NCI-H187 (cell line): ENCODE measurements around the gene SUSD2.
"Not testable (repeated sequence)": the region's sequence is repeated elsewhere in the genome, so short reads cannot be mapped to it uniquely, and the experiment has no call there.

Experiments used
- DNase-seq, 2 experiments: peaks; one replicate each; lab custom pipeline; 2025; lab: John Stamatoyannopoulos, UW

The SUSD2 gene

DNA sequence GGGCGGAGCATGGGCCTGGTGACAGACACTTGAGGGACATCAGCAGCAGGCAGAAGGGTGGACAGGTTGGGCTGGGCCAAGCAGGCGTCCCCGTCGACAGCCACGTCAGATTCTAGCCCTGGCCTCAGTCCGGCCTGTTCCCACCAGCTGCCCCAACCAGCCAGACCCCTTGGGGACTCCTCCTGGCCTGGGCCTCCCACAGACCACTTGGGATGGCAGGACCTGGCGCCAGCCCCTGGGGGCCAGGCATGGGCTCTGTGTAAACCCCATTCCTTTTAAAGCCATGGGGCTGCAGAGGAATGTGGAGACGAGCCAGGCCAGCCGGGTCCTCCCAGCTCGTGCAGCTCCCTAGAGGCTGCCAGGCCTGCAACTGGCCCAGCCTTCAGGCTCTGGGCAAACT lies 4.7 kb upstream of the SUSD2 start:
- no peak for DNase-seq

DNA sequence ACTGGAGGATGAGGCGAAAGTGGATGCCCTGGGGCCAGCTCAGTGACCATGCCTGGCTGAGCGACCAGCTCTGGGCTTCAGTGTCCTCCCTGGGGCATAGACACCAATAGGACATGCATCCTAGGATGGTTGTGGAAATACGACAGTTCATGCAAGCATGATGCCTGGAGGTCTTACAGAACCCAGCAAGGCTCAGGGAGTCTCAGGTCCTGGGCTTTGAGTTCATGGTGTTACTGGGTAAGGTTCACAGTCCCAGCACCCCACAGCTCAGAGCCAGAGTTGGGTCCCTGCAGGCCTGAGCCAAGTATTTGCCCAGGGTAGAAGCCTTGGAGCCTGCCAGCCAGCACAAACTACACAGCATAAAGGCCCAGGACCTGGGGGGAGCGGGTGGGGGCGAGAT lies 4.2 kb upstream of the SUSD2 start:
- DNase-seq, result no peak

DNA sequence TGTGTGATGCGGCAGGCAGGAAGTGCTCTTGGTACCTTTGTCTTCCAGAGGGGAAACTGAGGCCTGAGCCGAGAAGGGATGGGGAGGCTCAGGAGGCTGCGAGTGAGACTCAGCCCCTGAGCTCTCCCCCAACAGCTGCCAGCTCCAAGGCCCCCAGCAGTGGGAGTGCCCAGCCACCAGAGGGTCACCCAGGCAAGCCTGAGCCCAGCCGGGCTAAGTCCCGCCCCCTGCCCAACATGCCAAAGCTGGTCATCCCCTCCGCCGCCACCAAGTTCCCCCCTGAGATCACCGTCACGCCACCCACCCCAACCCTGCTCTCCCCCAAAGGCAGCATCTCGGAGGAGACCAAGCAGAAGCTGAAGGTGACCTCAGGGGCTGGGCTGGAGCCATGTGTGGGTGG lies 3.8 kb upstream of the SUSD2 start:
- no peak for DNase-seq

DNA sequence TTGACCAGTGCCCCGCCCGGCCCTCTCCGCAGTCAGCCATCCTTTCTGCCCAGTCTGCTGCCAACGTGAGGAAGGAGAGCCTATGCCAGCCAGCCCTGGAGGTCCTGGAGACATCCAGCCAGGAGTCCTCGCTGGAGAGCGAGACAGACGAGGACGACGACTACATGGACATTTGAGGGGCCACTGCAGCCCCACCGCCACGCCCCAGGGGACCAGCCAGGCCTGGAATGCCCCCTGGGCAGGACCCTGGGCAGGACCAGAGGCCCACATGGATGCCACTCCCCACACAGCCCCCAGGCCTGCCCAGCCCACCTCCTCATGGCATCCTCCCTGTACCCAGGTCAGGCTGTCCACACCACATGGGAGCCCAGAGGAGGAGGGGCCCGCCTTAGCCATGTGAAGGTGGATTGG lies 3.3 kb upstream of the SUSD2 start:
- no peak for DNase-seq

DNA sequence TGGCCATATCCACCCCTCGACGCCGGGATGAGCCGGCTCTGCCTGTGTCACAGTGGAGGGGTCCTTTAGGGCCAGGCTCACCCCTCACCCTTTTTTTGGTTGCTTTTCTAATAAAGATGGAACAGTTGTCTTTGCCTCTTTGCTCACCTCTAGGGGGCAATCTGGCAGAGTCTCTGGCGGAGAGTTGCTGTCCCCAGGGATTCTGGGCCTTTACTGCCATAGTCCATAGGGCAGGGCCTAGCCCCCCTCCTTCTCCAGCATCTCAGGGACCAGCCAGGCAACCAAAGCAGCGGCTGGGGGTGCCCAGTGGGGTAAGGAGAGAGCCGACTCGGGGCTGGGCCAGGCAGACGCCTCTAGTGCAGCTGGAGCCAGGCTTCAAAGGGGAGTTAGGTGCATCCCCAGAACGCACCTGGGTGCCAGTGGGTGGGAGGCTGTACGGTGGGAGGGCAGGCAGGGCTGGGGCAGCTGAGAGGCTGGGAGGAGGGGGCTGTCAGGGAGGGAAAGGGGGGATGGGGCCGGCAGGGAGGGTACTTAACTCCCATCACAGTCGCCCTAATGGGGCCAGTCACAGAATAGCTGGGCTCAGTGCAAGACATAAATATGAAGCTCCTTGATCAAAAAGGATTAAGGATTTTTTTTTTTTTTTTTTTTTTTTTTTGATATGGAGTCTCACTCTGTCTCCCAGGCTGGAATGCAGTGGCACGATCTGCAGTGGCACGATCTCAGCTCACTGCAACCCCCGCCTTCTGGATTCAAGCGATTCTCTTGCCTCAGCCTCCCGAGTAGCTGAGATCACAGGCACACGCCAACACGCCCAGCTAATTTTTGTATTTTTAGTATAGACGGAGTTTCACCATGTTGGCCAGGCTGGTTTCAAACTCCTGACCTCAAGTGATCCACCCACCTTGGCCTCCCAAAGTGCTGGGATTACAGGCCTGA lies 2.5 kb upstream of the SUSD2 start:
- DNase-seq, result no peak

DNA sequence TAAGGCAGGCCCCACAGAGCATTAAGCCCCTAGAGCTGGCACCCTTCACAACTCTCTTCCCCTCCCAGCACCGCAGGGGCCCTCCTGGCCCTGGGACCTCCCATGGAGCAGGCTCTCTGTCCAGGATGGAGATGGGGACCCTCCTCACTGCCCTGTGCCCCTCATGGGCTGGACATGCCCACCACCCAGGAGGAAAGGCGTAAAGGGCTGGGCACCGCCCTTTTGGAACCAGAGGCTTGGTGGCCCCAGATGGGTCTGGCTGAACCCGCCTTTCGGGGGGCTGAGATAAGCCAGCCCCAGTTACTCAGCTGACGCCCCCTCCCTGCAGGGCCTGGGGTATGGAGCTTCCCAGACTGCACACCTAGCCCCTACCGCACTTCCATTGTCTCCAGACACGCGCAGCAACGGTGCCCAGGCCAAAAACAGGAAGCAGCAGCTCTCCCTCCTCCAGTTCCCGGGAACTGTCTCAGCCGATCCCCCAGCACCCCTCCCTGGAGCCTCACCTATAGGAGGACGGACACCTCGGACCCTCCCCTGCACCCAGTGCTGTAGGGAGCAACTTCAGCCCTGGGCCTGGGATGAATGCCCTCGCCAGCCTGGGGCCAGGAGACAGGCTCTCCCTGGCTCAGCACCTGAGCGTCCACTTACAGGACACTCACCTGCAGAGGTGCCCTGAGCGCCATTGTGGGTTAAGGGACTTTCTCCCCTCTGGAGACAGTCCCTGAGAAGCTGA lies 1.6 kb upstream of the SUSD2 start:
- DNase-seq, result no peak

DNA sequence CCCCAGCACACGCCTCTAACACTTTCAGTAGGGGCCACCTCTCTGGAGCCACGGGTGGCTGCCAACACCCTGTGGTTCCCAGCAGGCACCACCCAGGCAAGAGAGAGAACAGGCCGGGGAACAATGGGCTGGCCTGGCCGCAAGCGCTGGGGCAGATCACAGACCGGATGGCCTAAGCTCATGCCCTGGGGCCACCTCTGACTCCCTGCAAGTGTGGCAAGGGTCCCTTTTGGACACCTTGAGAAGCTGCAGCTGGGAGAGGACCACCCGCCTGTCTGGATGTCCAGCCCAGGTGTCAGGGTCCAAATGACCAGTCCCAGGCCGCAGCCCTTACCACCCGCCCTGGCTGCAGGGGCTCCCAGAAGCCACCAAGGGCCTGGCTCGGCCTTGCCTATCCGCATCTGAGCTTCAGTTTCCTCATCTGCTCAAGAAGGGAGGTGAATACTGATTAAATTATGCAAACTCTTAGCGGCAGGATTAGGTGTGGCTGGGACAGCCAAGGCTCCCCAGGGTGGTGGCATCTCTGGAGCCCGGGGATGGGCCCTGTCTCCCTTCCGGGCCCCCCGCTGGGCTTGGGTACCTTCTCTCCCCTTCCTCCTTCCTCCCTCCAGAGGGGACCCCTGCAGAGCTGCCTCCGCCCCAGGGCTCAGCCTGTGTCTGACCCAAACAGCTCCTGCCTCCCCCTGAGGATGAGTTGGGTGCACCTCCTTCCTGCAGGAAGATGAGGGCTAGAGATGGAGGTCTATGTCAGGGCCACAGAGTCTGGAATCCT lies 785 bp upstream of the SUSD2 start:
- DNase-seq, result no peak

DNA sequence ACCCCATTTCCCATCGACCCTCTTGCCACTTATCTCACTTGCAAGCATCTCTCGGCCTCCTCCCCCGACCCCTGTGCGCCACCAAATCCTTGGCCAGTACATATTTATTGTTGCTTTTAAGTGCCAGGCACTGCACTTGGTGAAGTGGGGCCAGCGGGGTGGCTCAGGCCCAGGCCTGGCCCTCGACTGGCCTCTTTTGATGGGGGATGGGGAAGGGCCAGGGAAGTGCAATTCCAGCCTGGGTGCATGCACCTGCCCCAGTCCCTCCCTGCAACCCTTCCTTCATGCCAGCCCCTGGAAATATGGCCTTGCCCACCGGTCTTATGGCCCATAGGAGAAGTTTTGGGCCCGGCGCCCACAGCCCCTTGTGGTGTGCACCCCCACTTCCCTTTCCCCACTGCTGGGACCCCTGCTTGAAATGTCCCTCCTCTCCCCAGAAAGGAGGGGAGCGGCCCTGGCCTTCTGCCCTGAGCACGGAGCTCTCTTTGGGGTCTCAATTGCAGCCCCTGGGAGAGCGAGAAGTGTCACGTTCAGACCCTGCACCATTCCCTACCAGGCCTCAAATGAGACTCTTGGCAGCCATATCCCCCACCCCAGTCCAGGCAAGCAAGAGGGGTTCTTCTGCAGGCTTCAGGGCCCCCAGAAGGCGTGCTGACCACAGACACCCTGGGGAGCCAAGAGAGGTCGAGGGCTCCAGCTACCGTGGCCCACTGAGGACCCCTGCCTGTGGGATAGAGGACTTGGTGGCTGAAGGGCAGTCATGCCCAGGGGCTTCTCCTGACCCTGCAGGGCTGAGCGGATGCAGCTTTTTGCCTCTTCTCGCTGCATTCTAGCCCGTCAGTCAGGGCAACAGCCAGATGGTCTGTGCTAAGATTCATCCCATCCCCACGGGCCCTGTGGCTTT lies 961 bp downstream of the SUSD2 start:
- no peak for DNase-seq

DNA sequence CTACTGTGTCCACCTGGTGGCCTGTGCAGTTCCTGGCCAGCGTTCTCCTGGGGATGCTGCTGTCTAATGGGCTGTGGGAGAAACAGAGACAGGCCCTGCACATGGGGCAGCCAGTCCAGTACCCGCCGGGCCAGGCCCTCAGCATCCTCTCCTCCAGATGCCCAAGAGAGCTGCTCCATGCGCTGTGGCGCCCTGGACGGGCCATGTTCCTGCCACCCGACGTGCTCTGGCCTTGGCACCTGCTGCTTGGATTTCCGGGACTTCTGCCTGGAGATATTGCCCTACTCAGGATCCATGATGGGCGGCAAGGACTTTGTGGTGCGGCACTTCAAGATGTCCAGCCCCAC lies 1.6 kb downstream of the SUSD2 start:
- DNase-seq, result not testable (repeated sequence)

DNA sequence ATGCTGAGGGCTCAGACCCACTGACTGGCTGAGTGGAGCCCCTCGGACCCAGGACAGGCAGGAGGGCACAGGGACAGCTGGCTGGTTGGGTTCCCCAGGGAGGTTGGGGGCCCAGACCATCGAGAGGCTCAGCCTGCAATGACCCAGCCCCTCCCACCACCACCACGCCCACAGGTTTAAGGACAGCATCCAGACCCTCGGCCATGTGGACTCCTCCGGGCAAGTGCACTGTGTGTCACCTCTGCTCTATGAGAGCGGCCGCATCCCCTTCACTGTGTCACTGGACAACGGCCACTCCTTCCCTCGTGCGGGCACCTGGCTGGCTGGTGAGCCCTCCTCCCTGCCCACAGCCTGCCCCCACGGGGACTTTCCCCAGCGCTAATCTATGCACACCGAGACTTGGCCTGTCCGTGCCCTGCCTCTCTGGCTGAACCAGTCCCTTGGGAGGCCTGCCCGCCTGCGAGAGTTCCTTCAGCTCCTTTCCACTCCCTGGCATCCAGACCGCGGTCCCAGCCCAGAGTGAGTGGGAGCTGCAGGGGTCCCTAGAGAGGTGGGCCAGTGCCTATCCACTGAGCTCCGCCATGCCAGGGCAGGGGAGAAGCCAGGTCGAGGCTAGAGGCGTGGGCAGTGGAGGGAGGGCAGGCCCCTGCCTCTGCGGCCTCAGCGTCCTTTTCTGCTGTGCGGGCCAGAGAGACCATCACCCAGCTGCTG lies 2.2 kb downstream of the SUSD2 start:
- no peak for DNase-seq

DNA sequence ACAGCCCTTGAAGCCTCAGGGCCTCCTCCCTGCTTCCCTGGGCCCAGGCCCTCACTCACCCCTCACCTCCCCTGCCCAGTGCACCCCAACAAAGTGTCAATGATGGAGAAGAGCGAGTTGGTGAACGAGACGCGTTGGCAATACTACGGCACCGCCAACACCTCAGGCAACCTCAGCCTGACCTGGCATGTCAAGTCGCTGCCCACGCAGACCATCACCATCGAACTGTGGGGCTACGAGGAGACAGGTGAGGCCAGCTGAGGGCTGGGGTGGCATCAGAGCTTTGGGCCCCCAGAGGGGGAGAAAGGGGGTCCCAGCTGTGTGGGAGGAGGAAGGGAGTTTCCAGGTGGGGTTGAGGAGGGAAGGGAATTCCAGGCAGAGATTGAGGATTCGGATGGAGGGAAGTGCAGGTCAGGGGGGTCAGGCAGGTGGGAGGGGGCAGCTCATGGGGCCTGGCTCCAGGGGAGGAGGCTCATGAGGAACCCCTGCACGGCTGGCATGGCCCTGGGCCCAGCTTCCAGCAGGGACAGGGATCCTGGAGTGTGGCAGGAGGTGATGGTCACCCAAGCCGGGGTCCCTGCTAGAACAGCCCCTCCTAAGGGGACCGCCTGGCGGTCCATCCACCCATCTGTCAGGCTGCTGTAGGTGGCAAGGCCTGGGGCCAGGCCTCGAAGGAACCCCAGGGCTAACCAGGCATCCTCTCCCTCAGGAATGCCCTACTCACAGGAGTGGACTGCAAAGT lies 2.9 kb downstream of the SUSD2 start:
- no peak for DNase-seq

DNA sequence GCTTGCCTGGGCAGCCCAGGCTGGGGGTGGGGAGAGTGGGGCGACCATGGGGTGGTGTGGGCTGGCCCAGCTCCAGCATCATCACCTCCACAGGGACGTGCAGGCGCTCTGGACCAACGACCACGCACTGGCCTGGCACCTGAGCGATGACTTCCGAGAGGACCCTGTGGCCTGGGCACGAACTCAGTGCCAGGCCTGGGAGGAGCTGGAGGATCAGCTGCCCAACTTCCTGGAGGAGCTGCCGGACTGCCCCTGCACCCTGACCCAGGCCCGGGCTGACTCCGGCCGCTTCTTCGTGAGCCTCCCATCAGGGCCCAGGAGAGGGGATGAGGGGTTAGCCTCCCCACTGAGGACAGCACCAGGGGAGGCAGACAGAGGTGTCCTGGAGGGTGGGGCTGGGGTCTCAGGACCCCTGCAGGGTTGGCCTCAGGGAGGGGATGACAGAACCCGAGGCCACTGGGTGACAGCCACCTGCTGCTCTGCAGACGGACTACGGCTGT lies 3.8 kb downstream of the SUSD2 start:
- DNase-seq, result no peak

DNA sequence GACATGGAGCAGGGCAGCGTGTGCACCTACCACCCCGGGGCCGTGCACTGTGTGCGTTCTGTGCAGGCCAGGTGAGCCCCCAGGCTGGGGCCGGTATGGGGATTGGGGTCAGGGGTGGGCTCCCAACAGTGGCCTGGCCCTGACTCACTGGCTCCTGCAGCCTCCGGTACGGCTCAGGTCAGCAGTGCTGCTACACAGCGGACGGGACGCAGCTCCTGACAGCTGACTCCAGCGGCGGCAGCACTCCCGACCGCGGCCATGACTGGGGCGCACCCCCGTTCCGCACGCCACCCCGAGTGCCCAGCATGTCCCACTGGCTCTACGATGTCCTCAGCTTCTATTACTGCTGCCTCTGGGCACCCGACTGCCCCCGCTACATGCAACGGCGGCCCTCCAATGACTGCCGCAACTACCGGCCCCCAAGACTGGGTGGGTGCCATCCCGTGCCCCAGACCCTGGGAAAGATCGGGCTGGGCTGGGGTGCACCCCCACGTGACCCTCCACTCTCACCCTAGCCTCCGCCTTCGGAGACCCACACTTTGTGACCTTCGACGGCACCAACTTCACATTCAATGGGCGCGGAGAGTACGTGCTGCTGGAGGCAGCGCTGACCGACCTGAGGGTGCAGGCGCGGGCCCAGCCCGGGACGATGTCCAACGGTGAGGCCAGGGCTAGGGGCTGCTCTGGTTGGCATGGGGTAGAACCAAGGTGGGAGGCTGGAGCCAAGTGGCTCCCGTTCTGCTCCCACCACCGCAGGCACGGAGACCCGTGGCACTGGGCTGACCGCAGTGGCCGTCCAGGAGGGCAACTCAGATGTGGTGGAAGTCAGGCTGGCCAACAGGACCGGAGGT lies 4.4 kb downstream of the SUSD2 start:
- DNase-seq, result no peak

DNA sequence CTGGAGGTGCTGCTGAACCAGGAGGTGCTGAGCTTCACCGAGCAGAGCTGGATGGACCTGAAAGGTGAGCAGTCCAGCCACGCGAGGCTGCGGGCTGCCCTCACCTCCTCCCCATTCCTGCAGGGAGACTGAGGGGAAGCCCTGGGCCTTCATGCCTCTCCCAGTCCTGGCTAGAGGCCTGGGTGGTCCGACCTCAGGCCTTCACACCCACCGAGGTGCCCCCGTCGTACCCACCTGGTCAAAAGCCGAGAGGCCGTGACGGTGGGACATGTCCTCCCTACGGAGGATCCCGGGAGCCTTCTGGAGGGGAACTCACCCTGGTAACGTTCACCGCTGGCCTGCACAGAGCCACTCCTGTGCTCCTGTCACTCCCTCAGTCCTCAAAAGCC lies 5.1 kb downstream of the SUSD2 start:
- no peak for DNase-seq

DNA sequence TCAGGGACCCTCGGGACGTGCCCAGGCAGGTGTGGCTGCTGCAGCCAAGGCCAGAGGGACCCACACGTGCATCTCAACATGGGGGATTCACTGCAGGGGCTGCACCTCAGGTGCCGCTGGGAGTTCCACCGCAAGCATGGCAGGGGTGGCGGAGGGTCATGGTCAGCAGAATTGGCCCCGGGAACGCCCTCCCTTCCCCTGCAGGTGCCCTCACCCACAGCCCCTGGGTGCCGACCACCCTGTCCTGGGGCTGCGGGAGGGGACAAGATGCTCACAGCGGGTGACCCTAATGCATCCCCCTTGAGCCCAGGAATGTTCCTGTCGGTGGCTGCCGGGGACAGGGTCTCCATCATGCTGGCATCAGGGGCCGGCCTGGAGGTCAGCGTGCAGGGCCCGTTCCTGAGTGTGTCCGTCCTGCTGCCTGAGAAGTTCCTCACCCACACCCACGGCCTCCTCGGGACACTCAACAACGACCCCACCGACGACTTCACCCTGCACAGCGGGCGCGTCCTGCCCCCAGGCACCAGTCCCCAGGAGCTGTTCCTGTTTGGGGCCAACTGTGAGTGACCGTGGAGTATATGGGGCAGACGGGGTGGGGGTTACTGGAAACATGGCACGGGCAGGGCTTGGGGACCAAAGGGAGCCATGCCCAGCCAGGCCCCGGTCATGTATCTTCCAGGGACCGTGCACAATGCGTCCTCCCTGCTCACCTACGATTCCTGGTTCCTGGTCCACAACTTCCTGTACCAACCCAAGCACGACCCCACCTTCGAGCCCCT lies 5.8 kb downstream of the SUSD2 start:
- DNase-seq, result no peak

DNA sequence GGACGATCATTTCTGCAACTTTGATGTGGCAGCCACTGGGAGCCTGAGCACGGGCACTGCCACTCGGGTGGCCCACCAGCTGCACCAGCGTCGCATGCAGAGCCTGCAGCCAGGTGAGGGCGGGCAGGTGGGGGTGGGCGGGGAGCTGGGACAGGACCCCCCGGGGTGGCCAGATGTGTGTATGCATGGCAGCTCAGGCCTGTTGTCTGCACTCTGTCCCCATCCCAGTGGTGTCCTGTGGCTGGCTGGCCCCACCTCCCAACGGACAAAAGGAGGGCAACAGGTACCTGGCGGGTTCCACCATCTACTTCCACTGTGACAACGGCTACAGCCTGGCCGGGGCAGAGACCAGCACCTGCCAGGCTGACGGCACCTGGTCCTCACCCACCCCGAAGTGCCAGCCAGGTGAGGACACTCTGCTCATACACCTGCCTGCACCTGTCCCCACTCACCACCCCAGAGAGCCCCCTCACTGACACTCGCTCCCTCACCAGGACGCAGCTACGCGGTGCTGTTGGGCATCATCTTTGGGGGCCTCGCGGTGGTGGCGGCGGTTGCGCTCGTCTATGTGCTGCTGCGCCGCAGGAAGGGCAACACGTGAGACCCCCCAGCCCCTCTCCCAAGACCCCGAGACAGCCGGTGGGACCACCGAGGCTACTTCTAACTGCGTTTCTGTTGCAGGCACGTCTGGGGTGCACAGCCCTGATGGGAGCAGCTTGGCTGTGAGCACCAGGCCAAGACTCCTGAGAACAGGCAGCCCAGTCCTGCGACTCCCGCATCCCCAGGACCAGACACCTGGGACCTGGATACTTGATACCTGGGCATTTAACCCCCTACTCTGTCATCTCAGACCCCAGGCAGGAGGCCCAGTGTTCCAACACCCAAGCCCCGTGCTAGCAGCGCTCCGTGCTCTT lies 6.7 kb downstream of the SUSD2 start:
- DNase-seq, result no peak

DNA sequence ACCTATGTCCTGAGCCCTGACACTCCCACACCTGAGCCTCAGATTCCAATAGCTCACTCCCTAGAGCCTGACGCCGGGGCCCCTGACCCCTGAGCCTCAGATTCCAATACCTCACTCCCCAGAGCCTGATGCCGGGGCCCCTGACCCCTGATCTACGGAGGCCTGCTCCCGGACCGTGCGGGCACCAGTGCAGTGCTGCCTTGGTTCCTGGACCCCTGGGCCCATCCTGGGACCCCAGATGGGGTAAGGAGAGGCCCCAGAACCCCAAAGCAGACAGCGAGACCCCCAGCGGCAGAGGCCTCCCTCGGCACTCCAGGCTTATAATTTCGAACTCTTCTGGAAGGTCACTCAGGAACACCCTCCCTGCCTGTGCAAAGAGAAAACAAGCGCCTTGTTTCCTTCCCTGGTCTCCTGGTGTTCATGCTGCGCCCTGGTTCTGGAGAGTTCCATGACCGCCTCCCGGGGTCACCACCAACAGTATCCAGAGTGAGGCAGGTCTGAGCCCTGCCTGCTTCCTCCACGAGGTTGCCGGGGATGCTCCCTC lies 7.5 kb downstream of the SUSD2 start:
- DNase-seq, result no peak
